ENCODE results near the gene RPTN. TPM values are rescaled to one million over a fixed set of nuclear protein-coding genes. Genes with fewer than 3 reads are reported as not detected.

RPTN gene
- total RNA-seq, 2 donors from 2014 or later: not detected

DNA sequence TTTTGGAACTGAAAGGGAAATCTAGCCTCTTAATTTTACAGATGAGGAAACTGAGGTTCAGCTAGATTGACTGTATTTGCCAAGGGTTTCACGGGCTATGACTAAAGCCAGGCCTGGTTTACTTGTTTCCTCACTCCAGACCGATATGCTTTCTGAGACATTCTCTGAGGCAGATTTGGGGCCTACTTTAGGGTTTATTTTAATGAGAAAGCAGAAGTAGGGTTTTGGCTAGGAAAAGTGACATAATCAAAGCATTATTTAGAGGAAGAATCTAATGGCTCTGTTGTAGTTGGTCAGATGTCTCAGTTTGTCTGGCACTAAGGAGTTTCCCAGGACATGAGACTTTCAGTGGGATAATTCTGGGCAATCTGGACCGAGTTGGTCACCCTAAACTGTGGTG lies 1.5 kb upstream of the RPTN start:
- TF ChIP-seq POLR2A (IDR thresholded peaks at IDR 0.05) (no peak), CTCF (IDR thresholded peaks at IDR 0.05) (no peak)
- no peaks in the 10 kb centered on the region for H3K9me3 ChIP-seq
- no peaks in the 10 kb centered on the region for H3K36me3 ChIP-seq (replicated peaks in 1 of 2; ENCODE audit: insufficient read depth in 1 of 2, low read depth in 2 of 2)
- intact Hi-C loops (cut with DNase I): no loop called here
- no peaks in the 10 kb centered on the region for H3K4me1 ChIP-seq
- DNase-seq (peak in 1 of 4 donors; percentile 16), ATAC-seq (no peak)
- H3K27ac ChIP-seq: no peak overlapping the region
- H3K27me3 ChIP-seq: no peaks in the 10 kb centered on the region
- no peak overlapping the region for H3K4me3 ChIP-seq
- 61 to 63% methylated on average over 3 of the region's 3 CpGs for WGBS, 2 donors

GRCh38 chr1:152153996-152154395 lies 5.0 kb downstream of the RPTN start:
- DNase-seq (no peak), ATAC-seq (no peak)
- Histone ChIP-seq H3K36me3 (replicated peaks in 1 of 2; ENCODE audit: insufficient read depth in 1 of 2, low read depth in 2 of 2) (no peaks in the 10 kb centered on the region), H3K9me3 (no peaks in the 10 kb centered on the region), H3K27ac (no peak overlapping the region), H3K4me3 (no peak overlapping the region), H3K27me3 (no peaks in the 10 kb centered on the region), H3K4me1 (no peaks in the 10 kb centered on the region)
- intact Hi-C loops (cut with DNase I): no loop called here
- TF ChIP-seq POLR2A (IDR thresholded peaks at IDR 0.05): no peak
- no peak for TF ChIP-seq CTCF (IDR thresholded peaks at IDR 0.05)
- WGBS, 2 donors: 75 to 77% methylated on average over 3 of the region's 3 CpGs

GRCh38 chr1:152151646-152152045 lies 7.4 kb downstream of the RPTN start:
- H3K27ac ChIP-seq: no peak overlapping the region
- TF ChIP-seq POLR2A (IDR thresholded peaks at IDR 0.05): no peak
- no peak for TF ChIP-seq CTCF (IDR thresholded peaks at IDR 0.05)
- H3K4me3 ChIP-seq: no peak overlapping the region
- H3K27me3 ChIP-seq: no peaks in the 10 kb centered on the region
- DNase-seq (no peak), ATAC-seq (no peak)
- H3K9me3 ChIP-seq: peaks cover 0 to 9% (median 0%) of the 10 kb centered on the region in 3 donors
- 67 to 70% methylated on average over 2 of the region's 2 CpGs for WGBS, 2 donors
- H3K36me3 ChIP-seq (replicated peaks in 1 of 2; ENCODE audit: insufficient read depth in 1 of 2, low read depth in 2 of 2): no peaks in the 10 kb centered on the region
- intact Hi-C loops (cut with DNase I): no loop called here
- no peaks in the 10 kb centered on the region for H3K4me1 ChIP-seq

GRCh38 chr1:152148981-152149380 lies 10.0 kb downstream of the RPTN start:
- ATAC-seq (no peak), DNase-seq (no peak)
- H3K4me1 ChIP-seq: no peaks in the 10 kb centered on the region
- intact Hi-C loops (cut with DNase I): loop anchor here (10.0 kb wide), 1 partner anchor 306 kb away; no protein-coding TSS in a partner anchor
- WGBS, 2 donors: 57 to 65% methylated on average over 1 of the region's 1 CpG
- H3K27ac ChIP-seq: no peak overlapping the region
- no peaks in the 10 kb centered on the region for H3K27me3 ChIP-seq
- peaks cover 0 to 9% (median 0%) of the 10 kb centered on the region in 3 donors for H3K9me3 ChIP-seq
- no peak for TF ChIP-seq POLR2A (IDR thresholded peaks at IDR 0.05)
- no peak for TF ChIP-seq CTCF (IDR thresholded peaks at IDR 0.05)
- H3K36me3 ChIP-seq (replicated peaks in 1 of 2; ENCODE audit: insufficient read depth in 1 of 2, low read depth in 2 of 2): no peaks in the 10 kb centered on the region
- no peak overlapping the region for H3K4me3 ChIP-seq

- intact Hi-C loops (cut with DNase I): loop anchor here (10.0 kb wide), 1 partner anchor 307 kb away; no protein-coding TSS in a partner anchor
- DNase-seq (no peak), ATAC-seq (no peak)
- no peak overlapping the region for H3K4me3 ChIP-seq
- WGBS, 2 donors: 68 to 69% methylated on average over 2 to 3 of the region's 3 CpGs
- H3K36me3 ChIP-seq (replicated peaks in 1 of 2; ENCODE audit: insufficient read depth in 1 of 2, low read depth in 2 of 2): no peaks in the 10 kb centered on the region
- H3K4me1 ChIP-seq: no peaks in the 10 kb centered on the region
- no peaks in the 10 kb centered on the region for H3K27me3 ChIP-seq
- H3K9me3 ChIP-seq: peaks cover 0 to 9% (median 0%) of the 10 kb centered on the region in 3 donors
- no peak overlapping the region for H3K27ac ChIP-seq
- TF ChIP-seq CTCF (IDR thresholded peaks at IDR 0.05) (no peak), POLR2A (IDR thresholded peaks at IDR 0.05) (no peak)
These were observed 11.0 kb downstream of the RPTN start for GRCh38 chr1:152148051-152148450.
